Activated CD8-positive, alpha-beta memory T cell treated with anti-CD3 and anti-CD28 coated beads, Interleukin-2, amount 10 ng/mL, durations not matched to agents 7 days and 5 days (primary cell): ENCODE data around the gene CLNK. TPM values are rescaled to one million over a fixed set of nuclear protein-coding genes. Genes with fewer than 3 reads are reported as not detected.

Experiments used
- ATAC-seq: fragments of 150-1000 bp; cut with Tn5 transposase; one replicate; pipeline ENCODE4 v1.10.0; 2021; ENCODE audit warnings: moderate library complexity
- CTCF ChIA-PET: fragments of 350-600 bp; sonication (Branson Sonifier 250); formaldehyde crosslinking; loops from one replicate; lab custom pipeline; 2021; ENCODE audit warnings: antibody characterized with exemption; lab: Charles Lee
- DNase-seq: peaks from one replicate; pipeline ENCODE4 v3.0.0-alpha.2; 2020
- H3K27ac Mint-ChIP-seq: one replicate; pipeline ENCODE4 v1.8.0; 2021; ENCODE audit warnings: mild to moderate bottlenecking, mixed read lengths
- H3K27me3 Mint-ChIP-seq: one replicate; pipeline ENCODE4 v1.8.0; 2021; ENCODE audit warnings: mixed read lengths
- H3K36me3 Mint-ChIP-seq: one replicate; pipeline ENCODE4 v1.8.0; 2021; ENCODE audit warnings: mild to moderate bottlenecking, mixed read lengths
- H3K4me1 Mint-ChIP-seq: one replicate; pipeline ENCODE4 v1.8.0; 2021; ENCODE audit warnings: mixed read lengths
- H3K4me3 Mint-ChIP-seq: one replicate; pipeline ENCODE4 v1.8.0; 2021; ENCODE audit warnings: mild to moderate bottlenecking, moderate library complexity, mixed read lengths
- H3K9me3 Mint-ChIP-seq: one replicate; pipeline ENCODE4 v1.8.0; 2022; ENCODE audit warnings: low read depth, mixed read lengths
- total RNA-seq, 2 experiments: library from RNA; stranded (reverse); gene quantifications; one replicate each; pipeline ENCODE4 v1.2.3, GENCODE V29; 2021

The CLNK gene
- total RNA-seq, 2 experiments from 2014 or later, result 0.18 to 0.61 TPM

GRCh38 chr4:10716163-10716562 is 31.6 kb upstream of the CLNK start:
- H3K9me3 Mint-ChIP-seq, result no peaks in the 10 kb centered on the region

GRCh38 chr4:10715696-10716095 is 31.1 kb upstream of the CLNK start:
- Mint-ChIP-seq H3K4me1 (no peaks in the 10 kb centered on the region), H3K4me3 (no peak overlapping the region), H3K36me3 (no peaks in the 10 kb centered on the region), H3K9me3 (no peaks in the 10 kb centered on the region), H3K27me3 (peaks cover 15% of the 10 kb centered on the region), H3K27ac (no peak overlapping the region)
- DNase-seq, result no peak
- CTCF ChIA-PET, result no interaction called here
- ATAC-seq, result no peak

More at GRCh38 chr4:10716163-10716562, 31.6 kb upstream of the CLNK start:
- H3K4me1 Mint-ChIP-seq, result no peaks in the 10 kb centered on the region
- CTCF ChIA-PET, result no interaction called here
- ATAC-seq (no peak), DNase-seq (no peak)
- no peak overlapping the region for H3K27ac Mint-ChIP-seq
- no peak overlapping the region for H3K4me3 Mint-ChIP-seq
- peaks cover 15% of the 10 kb centered on the region for H3K27me3 Mint-ChIP-seq
- H3K36me3 Mint-ChIP-seq, result no peaks in the 10 kb centered on the region

- Mint-ChIP-seq H3K9me3 (no peaks in the 10 kb centered on the region), H3K36me3 (no peaks in the 10 kb centered on the region), H3K27me3 (peaks cover 11% of the 10 kb centered on the region), H3K4me1 (no peaks in the 10 kb centered on the region), H3K4me3 (no peak overlapping the region), H3K27ac (no peak overlapping the region)
- no peak for ATAC-seq
- CTCF ChIA-PET, result no interaction called here
- no peak for DNase-seq
Observed at GRCh38 chr4:10715135-10715534, 30.6 kb upstream of the CLNK start.

- DNase-seq, result no peak
- Mint-ChIP-seq H3K27me3 (peaks cover 2% of the 10 kb centered on the region), H3K4me3 (no peak overlapping the region), H3K9me3 (no peaks in the 10 kb centered on the region), H3K27ac (no peak overlapping the region), H3K4me1 (no peaks in the 10 kb centered on the region), H3K36me3 (no peaks in the 10 kb centered on the region)
- no peak for ATAC-seq
- CTCF ChIA-PET, result no interaction called here
Observed at GRCh38 chr4:10713591-10713990, 29.0 kb upstream of the CLNK start.

- DNase-seq, result no peak
Observed at GRCh38 chr4:10706236-10706635, 21.7 kb upstream of the CLNK start.

GRCh38 chr4:10704430-10704810 is 19.9 kb upstream of the CLNK start:
- CTCF ChIA-PET, result no interaction called here
- Mint-ChIP-seq H3K36me3 (no peaks in the 10 kb centered on the region), H3K27ac (no peak overlapping the region), H3K4me1 (no peaks in the 10 kb centered on the region), H3K9me3 (no peaks in the 10 kb centered on the region), H3K4me3 (no peak overlapping the region), H3K27me3 (no peaks in the 10 kb centered on the region)
- no peak for ATAC-seq
- DNase-seq, result no peak

More at GRCh38 chr4:10706236-10706635, 21.7 kb upstream of the CLNK start:
- no peak overlapping the region for H3K4me3 Mint-ChIP-seq
- no peak overlapping the region for H3K27ac Mint-ChIP-seq
- no peaks in the 10 kb centered on the region for H3K4me1 Mint-ChIP-seq
- H3K27me3 Mint-ChIP-seq, result no peaks in the 10 kb centered on the region
- no peaks in the 10 kb centered on the region for H3K36me3 Mint-ChIP-seq
- CTCF ChIA-PET, result no interaction called here
- no peaks in the 10 kb centered on the region for H3K9me3 Mint-ChIP-seq
- ATAC-seq, result no peak

GRCh38 chr4:10703766-10704429 is 19.3 kb upstream of the CLNK start:
- H3K27ac Mint-ChIP-seq, result no peak overlapping the region
- H3K27me3 Mint-ChIP-seq, result no peaks in the 10 kb centered on the region
- CTCF ChIA-PET, result no interaction called here
- DNase-seq (no peak), ATAC-seq (no peak)
- H3K9me3 Mint-ChIP-seq, result no peaks in the 10 kb centered on the region
- no peak overlapping the region for H3K4me3 Mint-ChIP-seq
- no peaks in the 10 kb centered on the region for H3K4me1 Mint-ChIP-seq
- no peaks in the 10 kb centered on the region for H3K36me3 Mint-ChIP-seq

GRCh38 chr4:10703156-10703555 is 18.6 kb upstream of the CLNK start:
- no peak for ATAC-seq
- Mint-ChIP-seq H3K27me3 (no peaks in the 10 kb centered on the region), H3K9me3 (no peaks in the 10 kb centered on the region), H3K36me3 (no peaks in the 10 kb centered on the region), H3K4me1 (no peaks in the 10 kb centered on the region), H3K27ac (no peak overlapping the region), H3K4me3 (no peak overlapping the region)
- CTCF ChIA-PET, result no interaction called here
- DNase-seq, result no peak

- CTCF ChIA-PET, result no interaction called here
Observed at GRCh38 chr4:10701702-10702460, 17.3 kb upstream of the CLNK start.

GRCh38 chr4:10701161-10701560 is 16.6 kb upstream of the CLNK start:
- H3K27ac Mint-ChIP-seq, result no peak overlapping the region
- H3K4me1 Mint-ChIP-seq, result no peaks in the 10 kb centered on the region
- CTCF ChIA-PET, result no interaction called here

More at GRCh38 chr4:10701702-10702460, 17.3 kb upstream of the CLNK start:
- H3K36me3 Mint-ChIP-seq, result no peaks in the 10 kb centered on the region
- no peak overlapping the region for H3K27ac Mint-ChIP-seq
- ATAC-seq, result no peak
- no peak overlapping the region for H3K4me3 Mint-ChIP-seq
- no peaks in the 10 kb centered on the region for H3K4me1 Mint-ChIP-seq
- no peaks in the 10 kb centered on the region for H3K9me3 Mint-ChIP-seq
- DNase-seq, result no peak
- H3K27me3 Mint-ChIP-seq, result no peaks in the 10 kb centered on the region

GRCh38 chr4:10698172-10698571 is 13.6 kb upstream of the CLNK start:
- no peaks in the 10 kb centered on the region for H3K27me3 Mint-ChIP-seq
- H3K4me1 Mint-ChIP-seq, result no peaks in the 10 kb centered on the region
- no peak for ATAC-seq
- H3K36me3 Mint-ChIP-seq, result no peaks in the 10 kb centered on the region
- H3K9me3 Mint-ChIP-seq, result no peaks in the 10 kb centered on the region
- CTCF ChIA-PET, result no interaction called here
- no peak for DNase-seq
- H3K4me3 Mint-ChIP-seq, result no peak overlapping the region
- H3K27ac Mint-ChIP-seq, result no peak overlapping the region

More at GRCh38 chr4:10701161-10701560, 16.6 kb upstream of the CLNK start:
- DNase-seq (no peak), ATAC-seq (no peak)
- no peaks in the 10 kb centered on the region for H3K36me3 Mint-ChIP-seq
- H3K9me3 Mint-ChIP-seq, result no peaks in the 10 kb centered on the region
- no peaks in the 10 kb centered on the region for H3K27me3 Mint-ChIP-seq
- H3K4me3 Mint-ChIP-seq, result no peak overlapping the region

- no peak overlapping the region for H3K4me3 Mint-ChIP-seq
- no peak overlapping the region for H3K27ac Mint-ChIP-seq
- CTCF ChIA-PET, result no interaction called here
- ATAC-seq, result no peak
- no peaks in the 10 kb centered on the region for H3K36me3 Mint-ChIP-seq
- H3K9me3 Mint-ChIP-seq, result no peaks in the 10 kb centered on the region
- no peaks in the 10 kb centered on the region for H3K4me1 Mint-ChIP-seq
- H3K27me3 Mint-ChIP-seq, result no peaks in the 10 kb centered on the region
- DNase-seq, result no peak
Observed at GRCh38 chr4:10697086-10697485, 12.5 kb upstream of the CLNK start.

GRCh38 chr4:10696253-10696652 is 11.7 kb upstream of the CLNK start:
- Mint-ChIP-seq H3K36me3 (no peaks in the 10 kb centered on the region), H3K4me3 (no peak overlapping the region), H3K27ac (no peak overlapping the region), H3K27me3 (no peaks in the 10 kb centered on the region), H3K4me1 (no peaks in the 10 kb centered on the region), H3K9me3 (no peaks in the 10 kb centered on the region)
- ATAC-seq (no peak), DNase-seq (no peak)
- CTCF ChIA-PET, result no interaction called here

GRCh38 chr4:10694828-10695209 is 10.3 kb upstream of the CLNK start:
- H3K9me3 Mint-ChIP-seq, result no peaks in the 10 kb centered on the region
- H3K27ac Mint-ChIP-seq, result no peak overlapping the region
- H3K36me3 Mint-ChIP-seq, result no peaks in the 10 kb centered on the region
- no peak overlapping the region for H3K4me3 Mint-ChIP-seq
- CTCF ChIA-PET, result no interaction called here
- no peak for ATAC-seq
- H3K27me3 Mint-ChIP-seq, result no peaks in the 10 kb centered on the region
- no peaks in the 10 kb centered on the region for H3K4me1 Mint-ChIP-seq
- no peak for DNase-seq
